H1 (cell line): Measurements from ENCODE around the gene RGS9.

ENCODE experiments used
- ATF2 ChIP-seq: IDR thresholded peaks from 2 replicates; pipeline ENCODE4 v1.6.1; 2012; ENCODE audit warnings: low read length, inconsistent platforms
- CHD7 ChIP-seq: fragments of 300-600 bp; sonication (generic); IDR thresholded peaks from 2 replicates; pipeline ENCODE4 v1.7.1; 2012; ENCODE audit warnings: low read length, moderate library complexity, mild to moderate bottlenecking, inconsistent platforms; ENCODE audit not compliant: insufficient replicate concordance
- EP300 ChIP-seq, 2 experiments: IDR thresholded peaks; 1 replicate in 1 of 2; 2 replicates in 1 of 2; pipeline ENCODE4 v1.6.1; 2011 to 2012; ENCODE audit warnings: low read depth in 2 of 2, low read length in 2 of 2, mild to moderate bottlenecking in 2 of 2, borderline replicate concordance in 1 of 2, inconsistent platforms in 1 of 2, moderate library complexity in 1 of 2
- GABPA ChIP-seq: IDR thresholded peaks from 2 replicates; pipeline ENCODE4 v1.6.1; 2011; ENCODE audit warnings: mild to moderate bottlenecking, low read length, moderate library complexity, borderline replicate concordance; ENCODE audit not compliant: insufficient read depth
- KDM1A ChIP-seq: fragments of 200-600, 300-600 bp; sonication (generic); IDR thresholded peaks from 2 replicates; pipeline ENCODE4 v1.7.1; 2016; ENCODE audit warnings: mild to moderate bottlenecking, low read length, borderline replicate concordance
- MAFK ChIP-seq: IDR thresholded peaks from 2 replicates; pipeline ENCODE4 v1.6.1; 2012; ENCODE audit warnings: low read depth, mild to moderate bottlenecking, improper control_type of control experiment, low read length
- POLR2A ChIP-seq, 2 experiments: IDR thresholded peaks; 1 replicate in 1 of 2; 2 replicates in 1 of 2; pipeline ENCODE4 v1.6.1; 2011; ENCODE audit warnings: low read depth in 2 of 2, low read length in 2 of 2, mild to moderate bottlenecking in 2 of 2; ENCODE audit errors: control extremely low read depth in 1 of 2
- POLR2AphosphoS5 ChIP-seq: IDR thresholded peaks from 2 replicates; pipeline ENCODE4 v1.6.1; 2011; ENCODE audit warnings: low read depth, low read length
- RAD21 ChIP-seq, 2 experiments: IDR thresholded peaks in 1 of 2; conservative IDR thresholded peaks in 1 of 2; 2 replicates each; pipeline ENCODE4 v1.6.1; 2011; ENCODE audit warnings: low read depth in 2 of 2, low read length in 2 of 2, improper control_type of control experiment in 1 of 2, inconsistent platforms in 1 of 2, mild to moderate bottlenecking in 1 of 2, moderate library complexity in 1 of 2
- TAF1 ChIP-seq: IDR thresholded peaks from 2 replicates; pipeline ENCODE4 v1.6.1; 2011; ENCODE audit warnings: mild to moderate bottlenecking, low read depth, low read length
- TF ChIP-seq, protein P1 (sequence below), 3 experiments: IDR thresholded peaks; 1 replicate in 2 of 3; 2 replicates in 1 of 3; pipeline versions ENCODE4 v1.5.1 to v1.6.1; 2011; ENCODE audit warnings: low read length in 3 of 3, mild to moderate bottlenecking in 3 of 3, inconsistent platforms in 2 of 3, low read depth in 1 of 3, moderate library complexity in 1 of 3; ENCODE audit not compliant: insufficient read depth in 1 of 3; ENCODE audit errors: control extremely low read depth in 1 of 3
- TF ChIP-seq, protein P2 (sequence below): IDR thresholded peaks from 2 replicates; pipeline ENCODE4 v1.6.1; 2011; ENCODE audit warnings: low read depth, mild to moderate bottlenecking, low read length; ENCODE audit not compliant: insufficient read depth
- TF ChIP-seq, protein P3 (sequence below): IDR thresholded peaks from 2 replicates; pipeline ENCODE4 v1.6.1; 2012; ENCODE audit warnings: inconsistent platforms

- TF ChIP-seq, protein P1, sequence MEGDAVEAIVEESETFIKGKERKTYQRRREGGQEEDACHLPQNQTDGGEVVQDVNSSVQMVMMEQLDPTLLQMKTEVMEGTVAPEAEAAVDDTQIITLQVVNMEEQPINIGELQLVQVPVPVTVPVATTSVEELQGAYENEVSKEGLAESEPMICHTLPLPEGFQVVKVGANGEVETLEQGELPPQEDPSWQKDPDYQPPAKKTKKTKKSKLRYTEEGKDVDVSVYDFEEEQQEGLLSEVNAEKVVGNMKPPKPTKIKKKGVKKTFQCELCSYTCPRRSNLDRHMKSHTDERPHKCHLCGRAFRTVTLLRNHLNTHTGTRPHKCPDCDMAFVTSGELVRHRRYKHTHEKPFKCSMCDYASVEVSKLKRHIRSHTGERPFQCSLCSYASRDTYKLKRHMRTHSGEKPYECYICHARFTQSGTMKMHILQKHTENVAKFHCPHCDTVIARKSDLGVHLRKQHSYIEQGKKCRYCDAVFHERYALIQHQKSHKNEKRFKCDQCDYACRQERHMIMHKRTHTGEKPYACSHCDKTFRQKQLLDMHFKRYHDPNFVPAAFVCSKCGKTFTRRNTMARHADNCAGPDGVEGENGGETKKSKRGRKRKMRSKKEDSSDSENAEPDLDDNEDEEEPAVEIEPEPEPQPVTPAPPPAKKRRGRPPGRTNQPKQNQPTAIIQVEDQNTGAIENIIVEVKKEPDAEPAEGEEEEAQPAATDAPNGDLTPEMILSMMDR (IDR thresholded peaks at IDR 0.05; ENCODE audit: control extremely low read depth in 1 of 3, insufficient read depth in 1 of 3, low read depth in 1 of 3, low read length in 3 of 3), result no peak
- no peak for TF ChIP-seq CHD7
- no peak for TF ChIP-seq KDM1A
- TF ChIP-seq, protein P2, sequence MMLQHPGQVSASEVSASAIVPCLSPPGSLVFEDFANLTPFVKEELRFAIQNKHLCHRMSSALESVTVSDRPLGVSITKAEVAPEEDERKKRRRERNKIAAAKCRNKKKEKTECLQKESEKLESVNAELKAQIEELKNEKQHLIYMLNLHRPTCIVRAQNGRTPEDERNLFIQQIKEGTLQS, result no peak
- TF ChIP-seq POLR2A (IDR thresholded peaks at IDR 0.05; ENCODE audit: control extremely low read depth in 1 of 2, low read depth in 2 of 2, low read length in 2 of 2), result no peak
- no peak for TF ChIP-seq ATF2
- no peak for TF ChIP-seq EP300 (IDR thresholded peaks at IDR 0.05; ENCODE audit: borderline replicate concordance in 1 of 2, low read depth in 2 of 2, low read length in 2 of 2)
- TF ChIP-seq POLR2AphosphoS5, result no peak
- TF ChIP-seq MAFK, result no peak
- no peak for TF ChIP-seq GABPA
- TF ChIP-seq RAD21 (IDR thresholded peaks at IDR 0.05 in 1 of 2, conservative IDR thresholded peaks at IDR 0.05 in 1 of 2; ENCODE audit: low read depth in 2 of 2, low read length in 2 of 2), result no peak
- no peak for TF ChIP-seq TAF1
- TF ChIP-seq, protein P3, sequence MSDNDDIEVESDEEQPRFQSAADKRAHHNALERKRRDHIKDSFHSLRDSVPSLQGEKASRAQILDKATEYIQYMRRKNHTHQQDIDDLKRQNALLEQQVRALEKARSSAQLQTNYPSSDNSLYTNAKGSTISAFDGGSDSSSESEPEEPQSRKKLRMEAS, result no peak
Observed at GRCh38 chr17:65115839-65116238, 21.3 kb upstream of the RGS9 start.
